Frontal cortex (tissue), 4 donors: Measurements from ENCODE around the gene IL34. TPM values are rescaled to one million over a fixed set of nuclear protein-coding genes. Genes with fewer than 3 reads are reported as not detected.

Experiments
- DNase-seq, 2 donors: peaks; one replicate each; pipeline ENCODE4 v3.0.0; 2012; ENCODE audit warnings: low spot score in 2 of 2
- FAIRE-seq: peaks from 2 replicates; lab custom pipeline; 2012; peaks lifted over from hg19 to GRCh38; lab: Jason Lieb, UNC
- total RNA-seq: library from RNA; depleted of rRNA; stranded (reverse); fragments of >200 nt; gene quantifications from one replicate; pipeline ENCODE4 v1.2.3, GENCODE V29; 2014
- donor health status: control.
- donor health status: control.
- donor health status: control.

Gene IL34
- total RNA-seq, 1 donor from 2014 or later = 1.6 TPM

- FAIRE-seq (no peak), DNase-seq (no peak)
Measured at GRCh38 chr16:70685061-70685937, 38.9 kb downstream of the IL34 start.

- FAIRE-seq (no peak), DNase-seq (peak; percentile 95 to 97)
Measured at GRCh38 chr16:70685938-70686375, 39.6 kb downstream of the IL34 start, which contains the start of gene MTSS2. MTSS2 (minus strand) TSS chr16:70686053; CDS start chr16:70685791, 262 bp downstream.

- DNase-seq (no peak), FAIRE-seq (no peak)
Measured at GRCh38 chr16:70686376-70687101, 40.2 kb downstream of the IL34 start.

GRCh38 chr16:70687102-70687511, 40.7 kb downstream of the IL34 start:
- DNase-seq = no peak
- no peak for FAIRE-seq

GRCh38 chr16:70687671-70688245, 41.4 kb downstream of the IL34 start:
- FAIRE-seq (no peak), DNase-seq (no peak)

- DNase-seq = peak; percentile 67 to 77
Measured at GRCh38 chr16:70688246-70688742, 41.9 kb downstream of the IL34 start.

GRCh38 chr16:70689035-70689969, 42.9 kb downstream of the IL34 start:
- no peak for FAIRE-seq
- DNase-seq = no peak

More at GRCh38 chr16:70688246-70688742, 41.9 kb downstream of the IL34 start:
- FAIRE-seq = no peak

GRCh38 chr16:70689970-70690891, 43.9 kb downstream of the IL34 start:
- FAIRE-seq = no peak
- DNase-seq = no peak

- DNase-seq (peak; percentile 65 to 83), FAIRE-seq (no peak)
Measured at GRCh38 chr16:70691223-70692129, 45.1 kb downstream of the IL34 start.

- FAIRE-seq (no peak), DNase-seq (no peak)
Measured at GRCh38 chr16:70692130-70692872, 45.9 kb downstream of the IL34 start.

GRCh38 chr16:70692873-70693671, 46.7 kb downstream of the IL34 start:
- no peak for DNase-seq
- no peak for FAIRE-seq

GRCh38 chr16:70694088-70694867, 47.9 kb downstream of the IL34 start:
- no peak for FAIRE-seq
- DNase-seq = no peak

- FAIRE-seq = no peak
- no peak for DNase-seq
Measured at GRCh38 chr16:70694868-70695218, 48.5 kb downstream of the IL34 start.

GRCh38 chr16:70695331-70696070, 49.1 kb downstream of the IL34 start:
- DNase-seq (no peak), FAIRE-seq (no peak)
